Daoy (cell line): ENCODE results near the gene NEUROD4. TPM values are rescaled to one million over a fixed set of nuclear protein-coding genes. Genes with fewer than 3 reads are reported as not detected.
A peak's percentile ranks its signal among the peaks of the same experiment; 100 is the strongest.

Experiments
- DNase-seq: peaks from one replicate; pipeline ENCODE4 v3.0.0-alpha.2; 2015; ENCODE audit warnings: low read depth
- total RNA-seq: library from RNA; depleted of rRNA; stranded (reverse); fragments of >200 nt; shearing (Covaris generic); gene quantifications from 2 replicates; pipeline ENCODE4 v1.2.3, GENCODE V29; 2014

Gene NEUROD4
- total RNA-seq, 1 experiment from 2014 or later, result not detected

- no peak for DNase-seq
Measured at GRCh38 chr12:54998958-54999510, 20.7 kb upstream of the NEUROD4 start.

GRCh38 chr12:55001198-55001868 lies 18.4 kb upstream of the NEUROD4 start:
- DNase-seq, result no peak

- DNase-seq, result no peak
Measured at GRCh38 chr12:55002355-55002754, 17.4 kb upstream of the NEUROD4 start.

- DNase-seq, result no peak
Measured at GRCh38 chr12:55008944-55009585, 10.7 kb upstream of the NEUROD4 start.

GRCh38 chr12:55017416-55017925 lies 2.3 kb upstream of the NEUROD4 start:
- DNase-seq, result no peak

GRCh38 chr12:55024575-55024974 lies 4.8 kb downstream of the NEUROD4 start:
- no peak for DNase-seq

GRCh38 chr12:55025508-55025907 lies 5.7 kb downstream of the NEUROD4 start:
- no peak for DNase-seq

- DNase-seq, result no peak
Measured at GRCh38 chr12:55034218-55034617, 14.4 kb downstream of the NEUROD4 start.

GRCh38 chr12:55036326-55037115 lies 16.7 kb downstream of the NEUROD4 start:
- DNase-seq, result no peak

GRCh38 chr12:55037351-55037987 lies 17.7 kb downstream of the NEUROD4 start:
- no peak for DNase-seq

- no peak for DNase-seq
Measured at GRCh38 chr12:55039395-55040354, 19.9 kb downstream of the NEUROD4 start.

- DNase-seq, result peak; percentile 25
Measured at GRCh38 chr12:55041345-55042055, 21.7 kb downstream of the NEUROD4 start.

- DNase-seq, result no peak
Measured at GRCh38 chr12:55043542-55043941, 23.8 kb downstream of the NEUROD4 start.

GRCh38 chr12:55044135-55044534 lies 24.4 kb downstream of the NEUROD4 start:
- no peak for DNase-seq

- DNase-seq, result no peak
Measured at GRCh38 chr12:55049676-55050075, 29.9 kb downstream of the NEUROD4 start.

GRCh38 chr12:55051197-55051947 lies 31.6 kb downstream of the NEUROD4 start:
- DNase-seq, result no peak

- DNase-seq, result peak; percentile 65
Measured at GRCh38 chr12:55057481-55057880, 37.7 kb downstream of the NEUROD4 start.

GRCh38 chr12:55058082-55058481 lies 38.3 kb downstream of the NEUROD4 start:
- no peak for DNase-seq

GRCh38 chr12:55058776-55059175 lies 39.0 kb downstream of the NEUROD4 start:
- no peak for DNase-seq
